SK-N-SH treated with all-trans-retinoic acid at 6 μM for 48 hours (cell line): ENCODE data around the gene PMPCB.
"Not testable (repeated sequence)": the region's sequence is repeated elsewhere in the genome, so short reads cannot be mapped to it uniquely, and the experiment has no call there.

ENCODE experiments used
- ARNTL ChIP-seq: fragments of 450-650 bp; formaldehyde crosslinking; IDR thresholded peaks from 2 replicates; pipeline ENCODE4 v1.5.0; 2020; ENCODE audit warnings: low read depth, mild to moderate bottlenecking, moderate library complexity, borderline replicate concordance
- CREB5 ChIP-seq: fragments of 250-450 bp; sonication (Bioruptor Pico); IDR thresholded peaks from 2 replicates; pipeline ENCODE4 v1.5.1; 2020; ENCODE audit warnings: low read depth, mild to moderate bottlenecking, moderate library complexity
- POU6F1 ChIP-seq: fragments of 250-450 bp; sonication (Bioruptor Pico); IDR thresholded peaks from 2 replicates; pipeline ENCODE4 v1.8.0; 2021; ENCODE audit warnings: low read depth, mild to moderate bottlenecking, moderate library complexity, borderline replicate concordance
- PPARA ChIP-seq: fragments of 250-450 bp; sonication (Bioruptor Pico); IDR thresholded peaks from 2 replicates; pipeline ENCODE4 v1.5.0; 2020; ENCODE audit warnings: mild to moderate bottlenecking, borderline replicate concordance
- ZC3H10 ChIP-seq: fragments of 250-450 bp; sonication (Bioruptor Pico); IDR thresholded peaks from 2 replicates; pipeline ENCODE4 v1.5.1; 2021; ENCODE audit warnings: mild to moderate bottlenecking, moderate library complexity
- ZFP3 ChIP-seq: fragments of 250-450 bp; sonication (Bioruptor Pico); IDR thresholded peaks from 2 replicates; pipeline ENCODE4 v1.5.0; 2020; ENCODE audit warnings: mild to moderate bottlenecking, moderate library complexity
- TF ChIP-seq, protein P1 (sequence below): fragments of 250-450 bp; sonication (Bioruptor Pico); IDR thresholded peaks from 2 replicates; pipeline ENCODE4 v1.8.0; 2020; ENCODE audit warnings: mild to moderate bottlenecking, moderate library complexity, borderline replicate concordance

- TF ChIP-seq CREB5 (CRISPR knock-in tag) (0 out of 2 replicates have a peak, but pooled peaks have one; percentile 36), ZFP3 (CRISPR knock-in tag) (0 out of 2 replicates have a peak, but pooled peaks have one; percentile 48)
- TF ChIP-seq ARNTL (CRISPR knock-in tag); PPARA; ZC3H10 (CRISPR knock-in tag); POU6F1 (CRISPR knock-in tag): not testable (repeated sequence)
- TF ChIP-seq, protein P1, sequence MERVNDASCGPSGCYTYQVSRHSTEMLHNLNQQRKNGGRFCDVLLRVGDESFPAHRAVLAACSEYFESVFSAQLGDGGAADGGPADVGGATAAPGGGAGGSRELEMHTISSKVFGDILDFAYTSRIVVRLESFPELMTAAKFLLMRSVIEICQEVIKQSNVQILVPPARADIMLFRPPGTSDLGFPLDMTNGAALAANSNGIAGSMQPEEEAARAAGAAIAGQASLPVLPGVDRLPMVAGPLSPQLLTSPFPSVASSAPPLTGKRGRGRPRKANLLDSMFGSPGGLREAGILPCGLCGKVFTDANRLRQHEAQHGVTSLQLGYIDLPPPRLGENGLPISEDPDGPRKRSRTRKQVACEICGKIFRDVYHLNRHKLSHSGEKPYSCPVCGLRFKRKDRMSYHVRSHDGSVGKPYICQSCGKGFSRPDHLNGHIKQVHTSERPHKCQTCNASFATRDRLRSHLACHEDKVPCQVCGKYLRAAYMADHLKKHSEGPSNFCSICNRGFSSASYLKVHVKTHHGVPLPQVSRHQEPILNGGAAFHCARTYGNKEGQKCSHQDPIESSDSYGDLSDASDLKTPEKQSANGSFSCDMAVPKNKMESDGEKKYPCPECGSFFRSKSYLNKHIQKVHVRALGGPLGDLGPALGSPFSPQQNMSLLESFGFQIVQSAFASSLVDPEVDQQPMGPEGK (CRISPR knock-in tag), result not testable (repeated sequence)
Measured at GRCh38 chr7:103266229-103266628, 31.0 kb upstream of the PMPCB start.
